Epidermal melanocyte (primary cell): ENCODE results near the gene TBX6.

Experiments
- DNase-seq: peaks from one replicate; pipeline ENCODE4 v3.0.0; 2011; ENCODE audit warnings: low spot score; ENCODE audit not compliant: insufficient read length

Gene TBX6

GRCh38 chr16:30087181-30087898, 4.4 kb downstream of the TBX6 start:
- DNase-seq, result no peak

DNA sequence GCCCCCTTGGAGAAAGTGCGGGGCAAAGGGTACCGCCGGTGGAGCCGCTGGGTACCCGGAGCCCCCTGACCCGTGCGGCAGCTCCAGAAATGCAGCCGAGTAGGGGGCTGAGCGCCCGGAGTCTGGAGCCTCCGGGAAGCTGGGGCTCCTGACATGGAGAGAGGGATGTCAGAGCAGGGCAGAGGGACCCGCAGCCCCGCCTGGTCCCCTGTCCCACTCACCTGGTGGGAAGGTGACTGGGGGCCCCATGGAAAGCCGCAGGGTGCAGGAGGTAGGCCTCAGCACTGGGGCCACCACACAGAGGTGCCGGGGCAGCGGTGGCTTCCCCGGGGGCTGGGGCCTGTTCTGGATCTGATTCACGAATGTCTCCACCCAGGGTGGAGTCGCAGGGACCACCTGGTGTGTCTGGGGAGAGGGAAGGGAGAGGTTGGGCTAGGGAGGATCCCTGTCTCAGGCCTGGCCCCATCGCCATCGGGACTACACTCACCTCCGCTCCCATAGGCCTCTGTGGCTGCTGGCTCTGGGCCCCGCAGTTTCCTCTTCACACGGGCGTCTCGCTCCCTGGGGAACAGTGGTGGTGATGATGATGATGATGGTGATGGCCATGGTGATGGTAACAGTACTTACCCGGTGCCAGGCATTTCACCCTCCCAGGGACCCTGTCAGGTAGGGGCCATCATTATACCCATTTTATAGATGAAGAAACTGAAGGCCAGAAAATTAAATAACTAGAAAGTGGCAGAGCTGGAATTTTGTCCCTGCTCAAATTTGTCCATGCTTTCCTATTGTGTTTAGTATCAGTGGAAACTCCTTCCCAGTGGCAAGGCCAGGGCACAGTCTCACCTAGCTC, 5.2 kb downstream of the TBX6 start:
- no peak for DNase-seq

DNA sequence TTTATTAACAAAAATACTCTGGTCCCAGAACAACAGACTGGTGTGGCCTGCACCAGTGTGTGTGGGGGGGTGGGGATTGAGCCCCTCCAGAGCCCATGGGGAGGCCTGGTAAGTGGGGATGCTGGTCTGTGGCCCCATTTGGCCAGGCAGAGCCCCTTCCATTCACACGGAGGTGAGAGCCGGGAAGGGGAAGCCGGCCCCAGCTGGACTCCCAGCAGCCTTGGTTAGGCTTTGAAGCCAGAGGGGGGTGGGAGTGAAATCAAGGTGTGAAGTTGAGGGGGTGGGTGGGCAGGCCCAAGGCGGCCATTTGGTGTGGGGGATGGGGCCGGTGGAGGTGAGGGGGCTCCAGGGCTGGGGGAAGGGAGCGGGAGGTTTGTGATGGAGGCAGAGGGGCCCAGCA, 5.9 kb downstream of the TBX6 start:
- DNase-seq, result no peak

- DNase-seq, result no peak
These were observed 6.5 kb downstream of the TBX6 start for GRCh38 chr16:30085247-30085646.

DNA sequence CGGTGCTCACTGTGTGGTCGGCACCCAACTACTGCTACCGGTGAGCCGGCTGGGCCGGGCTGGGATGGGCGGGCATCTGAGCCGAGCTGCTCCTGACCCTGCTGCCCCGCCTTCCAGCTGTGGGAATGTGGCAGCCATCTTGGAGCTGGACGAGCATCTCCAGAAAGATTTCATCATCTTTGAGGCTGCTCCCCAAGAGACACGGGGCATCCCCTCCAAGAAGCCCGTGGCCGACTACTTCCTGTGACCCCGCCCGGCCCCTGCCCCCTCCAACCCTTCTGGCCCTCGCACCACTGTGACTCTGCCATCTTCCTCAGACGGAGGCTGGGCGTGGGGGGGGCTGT, 6.9 kb downstream of the TBX6 start:
- no peak for DNase-seq

DNA sequence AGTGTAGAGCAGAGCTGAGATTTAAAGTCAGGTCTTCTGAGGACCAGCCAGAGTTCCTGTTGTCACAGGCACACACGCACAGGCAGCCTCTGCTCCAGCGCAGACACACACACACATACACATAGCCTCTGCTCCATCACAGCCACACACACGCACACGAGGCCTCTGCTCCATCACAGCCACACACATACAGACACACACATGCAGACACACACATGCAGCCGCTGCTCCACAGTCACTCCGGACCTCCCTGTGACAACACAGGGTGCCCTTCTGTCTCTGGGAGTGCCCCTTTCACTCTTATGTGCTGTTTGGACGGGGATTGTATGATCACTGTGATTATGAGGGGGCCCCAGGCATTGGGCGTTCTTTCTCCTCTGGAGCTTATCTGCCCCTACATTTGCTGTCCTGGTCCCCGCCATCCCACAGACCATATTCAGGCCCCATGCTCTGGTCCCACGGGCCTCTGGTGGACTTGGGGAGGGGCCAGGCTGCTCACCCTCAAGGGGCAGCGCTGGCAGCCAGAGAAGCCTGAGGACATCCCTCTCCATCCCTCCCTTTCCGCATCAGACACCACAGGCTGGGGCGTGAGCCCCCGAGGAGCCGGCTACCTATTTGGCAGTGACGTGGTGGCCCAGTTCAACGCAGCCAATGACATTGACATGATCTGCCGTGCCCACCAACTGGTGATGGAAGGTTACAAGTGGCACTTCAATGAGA, 7.5 kb downstream of the TBX6 start:
- DNase-seq, result no peak

GRCh38 chr16:30083216-30084055, 8.3 kb downstream of the TBX6 start:
- no peak for DNase-seq

DNA sequence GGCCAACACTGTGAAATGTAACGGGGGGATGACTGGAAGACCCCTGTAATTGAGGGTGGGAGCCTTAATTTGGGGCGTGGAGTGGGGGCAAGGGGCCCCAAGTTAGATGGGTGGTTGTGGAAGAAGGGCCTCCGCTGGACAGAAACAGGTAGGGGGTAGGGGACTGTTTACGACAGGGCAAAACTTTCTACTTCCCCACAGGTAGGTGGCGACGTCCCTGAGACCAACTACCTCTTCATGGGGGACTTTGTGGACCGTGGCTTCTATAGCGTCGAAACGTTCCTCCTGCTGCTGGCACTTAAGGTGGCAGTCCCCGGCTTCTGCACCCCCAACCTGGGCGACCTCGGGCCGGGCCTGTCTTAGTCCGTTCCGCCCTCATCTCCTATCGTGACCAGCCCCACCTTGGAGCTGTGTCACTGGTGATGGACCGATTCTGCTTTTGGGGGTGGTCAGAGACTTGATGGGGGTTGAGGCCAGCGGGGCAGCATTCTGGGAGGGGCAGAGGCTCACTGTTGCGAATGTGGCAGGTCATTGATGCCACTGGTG, 9.1 kb downstream of the TBX6 start:
- DNase-seq, result no peak

DNA sequence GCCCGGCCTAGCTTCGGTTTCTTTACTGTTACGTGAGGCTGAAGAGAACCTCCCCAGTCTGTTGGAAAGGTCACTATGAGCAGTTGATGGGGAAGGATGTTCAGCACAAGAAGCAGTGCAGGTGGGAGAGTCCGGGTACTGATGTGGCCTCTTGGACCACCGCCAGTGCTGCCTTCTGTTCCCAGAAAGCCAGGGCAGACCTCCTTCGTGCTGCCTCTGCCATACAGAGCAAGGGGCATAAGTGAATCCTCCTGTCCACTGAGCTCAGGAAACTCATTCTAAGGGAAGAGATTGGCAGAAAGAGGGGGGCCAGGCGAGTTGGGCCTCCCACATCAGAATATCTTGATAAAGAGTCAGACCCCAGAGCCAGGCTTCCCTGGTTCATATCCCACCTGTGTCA, 12.2 kb downstream of the TBX6 start:
- peak; percentile 3 for DNase-seq

DNA sequence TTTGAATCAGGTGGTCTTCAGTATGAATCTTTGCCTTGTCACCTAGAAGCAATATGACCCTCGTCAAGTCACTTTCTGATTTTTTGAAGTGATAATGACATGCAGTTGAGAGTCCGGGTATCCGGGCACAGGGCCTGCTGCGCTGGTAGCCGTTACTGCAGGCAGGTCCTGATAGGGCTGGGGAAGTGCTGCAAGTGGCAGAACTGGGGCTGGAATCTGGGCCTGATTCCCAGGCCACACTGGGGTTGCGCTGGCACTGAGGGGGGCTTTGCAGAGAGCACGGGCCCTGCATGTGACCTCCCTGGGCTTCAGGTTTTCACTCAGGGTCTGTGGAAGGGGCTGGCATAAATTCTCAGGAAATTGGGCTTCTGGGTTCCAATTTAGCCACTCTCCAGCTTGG, 13.0 kb downstream of the TBX6 start:
- DNase-seq, result peak; percentile 10

GRCh38 chr16:30077656-30078055, 14.1 kb downstream of the TBX6 start:
- DNase-seq, result no peak

GRCh38 chr16:30076276-30076791, 15.4 kb downstream of the TBX6 start:
- DNase-seq, result no peak

DNA sequence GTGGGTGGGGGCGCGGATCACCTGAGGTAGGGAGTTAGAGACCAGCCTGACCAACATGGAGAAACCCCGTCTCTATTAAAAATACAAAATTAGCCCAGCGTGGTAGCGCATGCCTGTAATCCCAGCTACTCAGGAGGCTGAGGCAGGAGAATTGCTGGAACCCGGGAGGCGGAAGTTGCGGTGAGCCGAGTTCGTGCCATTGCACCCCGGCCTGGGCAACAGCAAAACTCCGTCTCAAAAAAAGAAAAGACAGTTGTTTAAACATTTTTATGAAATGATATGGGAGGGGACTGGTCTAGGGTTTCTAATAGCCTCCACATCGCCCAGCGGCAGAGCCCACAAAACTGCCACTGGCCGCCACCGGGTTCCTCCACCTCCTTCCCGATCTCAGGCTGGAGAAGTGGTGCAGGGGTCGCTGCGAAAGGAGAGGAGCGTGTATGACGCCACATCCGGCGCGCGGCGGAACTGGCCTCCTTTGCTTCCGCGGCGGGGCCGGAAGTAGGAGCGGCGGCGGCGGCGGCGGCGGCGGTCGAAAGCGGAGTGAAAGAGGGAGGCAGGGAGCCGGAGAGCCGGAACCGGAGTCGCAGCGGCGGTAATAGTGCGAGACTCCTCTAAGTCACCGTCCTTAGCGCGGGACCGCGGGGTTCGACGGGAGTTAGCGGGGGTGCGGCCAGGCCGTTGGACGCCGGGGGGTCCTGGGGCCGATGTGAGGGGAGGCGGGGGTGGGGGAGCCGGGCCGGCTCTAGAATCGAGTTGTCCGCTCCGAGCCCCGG, 16.0 kb downstream of the TBX6 start, which contains the start of gene PPP4C:
PPP4C (plus strand) TSS at position 492 of the 773 bp plus-strand sequence. CDS start 384 bp downstream, outside the sequence.
- peak; percentile 98 for DNase-seq

DNA sequence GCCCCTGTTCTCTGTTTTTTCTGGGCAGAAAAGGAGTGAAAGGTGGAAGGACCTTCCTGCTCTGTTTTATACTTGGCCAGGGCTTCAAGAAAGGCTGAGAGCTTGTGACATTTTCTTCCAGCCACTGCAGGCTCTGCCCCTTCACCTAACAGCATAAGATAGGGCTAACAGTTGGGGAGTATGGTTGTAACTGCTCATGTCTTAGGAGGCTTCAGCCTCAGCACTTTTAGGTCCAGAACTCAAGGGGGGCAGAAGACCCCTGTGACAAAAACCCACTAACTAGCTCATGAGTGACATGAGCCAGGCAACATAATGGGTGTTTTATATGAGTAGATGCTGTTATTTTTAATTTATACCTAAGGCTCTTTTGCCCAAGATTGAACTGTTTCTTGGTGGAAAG, 21.2 kb downstream of the TBX6 start:
- no peak for DNase-seq

- peak; percentile 41 for DNase-seq
These were observed 21.9 kb downstream of the TBX6 start for GRCh38 chr16:30069611-30070462.

GRCh38 chr16:30068750-30069610, 22.7 kb downstream of the TBX6 start:
- peak; percentile 2 for DNase-seq

DNA sequence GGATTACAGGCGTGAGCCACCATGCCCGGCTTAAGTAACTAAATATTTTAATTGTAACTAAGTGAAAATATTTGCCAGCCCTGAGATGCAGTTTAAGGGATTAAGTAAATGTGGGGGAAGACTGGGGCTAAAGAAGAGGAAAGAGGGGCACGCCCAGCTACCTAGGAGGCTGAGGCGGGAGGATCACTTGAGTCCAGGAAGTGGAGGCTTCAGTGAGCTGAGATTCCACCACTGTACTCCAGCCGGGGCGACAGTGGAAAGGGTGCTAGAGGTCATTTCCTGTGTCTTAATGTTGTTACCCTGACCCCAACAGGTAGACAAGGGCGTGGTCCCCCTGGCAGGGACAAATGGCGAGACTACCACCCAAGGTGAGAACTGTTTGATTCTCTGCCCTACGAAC, 23.4 kb downstream of the TBX6 start:
- no peak for DNase-seq

DNA sequence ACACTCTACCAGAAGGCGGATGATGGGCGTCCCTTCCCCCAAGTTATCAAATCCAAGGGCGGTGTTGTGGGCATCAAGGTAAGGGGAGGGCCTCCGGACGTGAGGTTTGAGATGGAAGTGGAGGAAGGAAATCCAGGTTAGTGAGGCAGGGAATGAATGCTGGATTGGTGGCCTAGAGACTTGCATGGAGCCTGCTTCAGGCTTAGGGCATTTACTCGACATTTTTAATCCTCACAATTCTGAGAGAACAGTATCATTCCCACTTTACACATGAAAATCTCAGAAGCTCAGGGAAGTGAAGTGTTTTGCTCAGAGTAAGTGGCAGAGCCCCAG, 24.2 kb downstream of the TBX6 start:
- no peak for DNase-seq
